HG03342 (cell line): Measurements from ENCODE around the gene LBR.
"Not testable (repeated sequence)": the region's sequence is repeated elsewhere in the genome, so short reads cannot be mapped to it uniquely, and the experiment has no call there.

ENCODE experiments used
- ATAC-seq: cut with Tn5 transposase; IDR thresholded peaks from one replicate; pipeline ENCODE4 v1.9.1; 2021; ENCODE audit warnings: mild to moderate bottlenecking, moderate library complexity; ENCODE audit not compliant: unreplicated experiment

The LBR gene

GRCh38 chr1:225423518-225423855 lies 4.4 kb downstream of the LBR start:
- ATAC-seq, result no peak

DNA sequence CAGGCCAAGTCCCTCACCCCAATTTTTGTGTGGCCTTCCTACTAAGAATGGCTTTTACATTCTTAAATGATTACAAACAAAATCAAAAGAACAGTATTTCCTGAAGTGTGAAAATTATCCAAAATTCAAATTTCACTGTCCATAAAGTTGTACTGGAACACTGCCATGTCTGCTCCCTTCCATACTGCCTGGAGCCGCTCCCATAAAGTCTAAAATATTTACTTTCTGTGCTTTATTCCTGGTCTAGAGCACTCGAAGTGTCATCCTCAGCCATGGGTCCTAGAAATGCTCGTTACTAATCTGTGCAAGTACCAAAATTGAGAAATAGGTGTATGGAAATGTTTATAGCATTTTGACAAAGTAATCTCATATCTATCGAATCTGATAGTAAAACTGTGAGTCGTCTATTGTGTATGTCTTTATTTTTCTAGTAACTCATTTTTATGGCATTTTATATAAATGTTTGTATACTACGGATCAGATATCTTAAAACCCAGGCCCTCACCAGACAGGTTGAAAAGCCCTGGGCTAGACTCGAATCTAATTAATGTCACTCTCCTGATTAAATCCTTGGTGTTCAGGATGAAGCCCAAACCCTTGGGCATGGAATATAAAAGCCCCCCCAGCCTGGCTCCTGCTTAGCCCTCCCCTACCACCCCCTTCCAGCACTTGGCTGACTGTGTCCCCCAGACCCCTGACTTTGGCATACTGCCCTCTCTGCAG lies 4.9 kb downstream of the LBR start:
- no peak for ATAC-seq

- no peak for ATAC-seq
These were observed 5.7 kb downstream of the LBR start for GRCh38 chr1:225422031-225422605.

DNA sequence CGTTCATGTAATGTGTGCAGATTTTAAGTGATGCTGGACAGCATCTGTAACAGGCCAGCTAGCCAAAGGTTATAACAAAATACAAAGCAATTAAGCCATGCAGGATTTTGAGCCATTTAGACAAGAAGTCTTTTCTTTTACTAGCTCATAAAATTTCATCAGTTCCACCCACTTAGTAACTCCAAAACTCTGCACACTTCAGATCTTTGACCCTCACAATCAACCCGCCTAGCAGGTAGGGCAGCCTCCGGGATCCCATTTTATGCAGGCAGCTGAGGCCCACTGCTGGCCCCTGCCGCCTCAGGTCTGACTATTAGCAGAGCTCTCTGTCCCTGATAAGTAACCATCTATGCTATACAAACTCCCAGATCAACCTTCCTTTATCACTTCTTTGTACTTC lies 9.2 kb downstream of the LBR start:
- ATAC-seq, result no peak

- ATAC-seq, result no peak
These were observed 9.8 kb downstream of the LBR start for GRCh38 chr1:225418059-225418458.

GRCh38 chr1:225415967-225416745 lies 11.7 kb downstream of the LBR start:
- ATAC-seq, result no peak

DNA sequence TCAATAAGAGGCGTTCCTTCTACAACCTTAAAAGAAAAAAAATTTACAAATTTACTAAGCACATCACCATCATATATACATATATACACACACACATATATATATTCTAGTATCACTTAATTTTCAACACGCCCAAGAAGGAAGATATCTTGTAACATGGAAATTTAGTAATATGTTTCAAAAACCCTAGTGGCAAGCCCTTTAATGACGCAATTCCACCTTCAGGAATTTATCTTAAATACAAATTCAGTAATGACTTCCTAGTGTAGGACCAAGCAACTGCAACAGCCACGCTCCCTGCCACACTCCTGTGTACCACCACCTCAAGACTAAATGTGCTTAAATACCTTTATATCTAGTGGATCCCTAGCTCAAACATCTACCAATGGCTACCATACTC lies 12.5 kb downstream of the LBR start:
- ATAC-seq, result no peak

DNA sequence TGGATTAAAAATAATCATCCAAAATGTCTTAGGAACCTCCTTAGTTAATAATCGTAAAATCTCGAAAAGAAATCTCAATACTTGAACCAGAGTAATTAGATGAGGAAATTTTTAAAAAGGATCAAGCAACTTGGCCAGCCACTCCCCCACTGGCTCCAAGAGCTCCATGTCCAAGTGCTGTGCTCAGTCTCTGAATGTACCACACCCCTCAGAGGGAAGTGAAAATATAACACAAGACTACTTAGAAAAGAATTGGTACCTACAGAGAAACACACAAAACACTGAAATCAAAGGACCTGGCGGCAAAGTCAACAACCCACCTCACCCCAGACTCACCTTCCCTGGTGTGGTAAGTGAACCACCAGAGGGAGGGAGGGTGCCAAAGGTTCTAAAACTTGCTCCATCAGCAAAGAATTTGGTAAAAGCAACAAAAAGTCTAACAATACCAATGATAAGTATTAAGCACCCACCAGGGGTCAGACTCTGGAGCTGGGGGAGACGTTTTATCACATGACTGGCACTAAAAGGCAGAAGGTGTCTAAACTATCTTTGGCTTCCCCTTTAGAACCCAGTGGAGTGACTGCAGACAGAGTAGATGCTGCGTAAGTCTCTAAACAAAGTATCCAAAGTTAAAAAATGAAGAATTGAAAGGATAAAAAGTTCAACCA lies 14.0 kb downstream of the LBR start:
- ATAC-seq, result no peak

GRCh38 chr1:225412803-225413351 lies 15.0 kb downstream of the LBR start:
- ATAC-seq, result no peak

DNA sequence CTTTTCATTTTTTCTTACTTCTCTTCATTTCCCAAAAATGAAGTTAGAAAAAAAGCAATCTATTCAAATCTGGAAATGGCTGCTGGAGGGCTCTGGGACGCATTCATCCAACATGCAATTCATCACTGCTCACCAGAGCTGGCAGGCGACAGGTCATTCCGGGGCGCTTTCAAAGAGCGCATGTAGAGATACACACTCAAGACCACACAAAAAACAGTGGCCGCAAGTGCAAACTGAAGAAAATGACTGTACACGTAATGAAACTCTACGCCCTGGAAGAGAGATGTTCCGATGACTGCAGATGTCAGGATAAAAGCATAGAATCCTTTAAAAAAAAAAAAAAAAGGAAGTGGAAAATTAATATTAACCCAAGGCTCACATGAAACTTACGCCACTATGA lies 15.5 kb downstream of the LBR start:
- no peak for ATAC-seq

DNA sequence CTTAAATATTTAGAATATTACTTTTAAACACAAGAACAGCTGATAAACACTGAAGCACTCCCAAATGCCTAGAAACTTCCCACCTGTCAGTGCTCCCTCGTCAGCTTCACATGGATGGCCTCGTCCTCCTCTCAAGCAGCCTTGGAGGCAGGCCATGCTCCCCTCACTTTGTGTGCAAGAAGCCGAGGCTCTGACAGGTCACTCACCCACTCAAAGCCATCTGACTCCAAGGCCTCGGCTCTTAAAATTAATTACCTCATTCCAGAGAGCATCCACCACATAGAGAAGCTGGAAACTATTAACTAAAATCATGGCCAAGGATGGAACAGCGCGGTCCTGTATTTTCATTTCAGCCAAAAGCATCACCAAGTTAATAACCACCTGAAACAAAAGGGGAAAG lies 17.8 kb downstream of the LBR start:
- no peak for ATAC-seq

DNA sequence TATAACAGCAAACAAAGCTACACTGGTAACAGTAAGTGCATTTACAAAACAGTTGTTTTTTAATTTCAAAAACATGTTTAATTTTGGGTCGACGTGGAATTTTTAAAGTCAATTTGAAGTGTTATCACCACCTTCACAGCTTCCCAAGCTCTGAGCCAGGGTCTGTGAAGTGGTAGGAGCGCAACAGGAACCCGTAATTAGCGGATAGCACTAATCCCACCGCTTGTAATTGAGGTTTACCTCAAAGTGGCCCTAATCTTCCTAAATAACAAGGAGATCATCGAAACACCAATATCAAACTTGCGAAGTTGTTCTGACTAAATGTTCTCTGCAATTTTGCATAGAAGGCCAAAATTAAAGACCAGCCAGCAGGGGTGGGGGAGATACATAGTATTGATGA lies 18.8 kb downstream of the LBR start:
- no peak for ATAC-seq

- no peak for ATAC-seq
These were observed 19.6 kb downstream of the LBR start for GRCh38 chr1:225408249-225408648.

DNA sequence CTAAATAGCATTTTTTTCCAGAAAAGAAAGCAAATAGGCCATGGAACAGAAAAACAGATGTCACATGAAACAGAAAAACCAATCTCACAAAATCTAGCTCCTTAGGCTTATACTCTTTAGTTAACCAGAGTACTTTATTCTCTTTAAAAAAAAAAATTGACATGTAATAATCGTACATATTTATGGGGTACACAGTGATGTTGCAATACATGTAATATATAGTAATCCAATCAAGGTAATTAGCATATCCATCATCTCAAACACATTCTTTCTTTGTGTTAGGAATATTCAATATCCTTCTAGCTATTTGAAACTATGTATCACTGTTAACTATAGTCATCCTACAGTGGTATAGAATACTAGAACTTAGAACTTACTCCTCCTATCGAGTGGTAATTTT lies 20.1 kb downstream of the LBR start:
- no peak for ATAC-seq

- no peak for ATAC-seq
These were observed 20.7 kb downstream of the LBR start for GRCh38 chr1:225406976-225407725.

GRCh38 chr1:225400968-225401367 lies 26.9 kb downstream of the LBR start:
- ATAC-seq, result no peak

DNA sequence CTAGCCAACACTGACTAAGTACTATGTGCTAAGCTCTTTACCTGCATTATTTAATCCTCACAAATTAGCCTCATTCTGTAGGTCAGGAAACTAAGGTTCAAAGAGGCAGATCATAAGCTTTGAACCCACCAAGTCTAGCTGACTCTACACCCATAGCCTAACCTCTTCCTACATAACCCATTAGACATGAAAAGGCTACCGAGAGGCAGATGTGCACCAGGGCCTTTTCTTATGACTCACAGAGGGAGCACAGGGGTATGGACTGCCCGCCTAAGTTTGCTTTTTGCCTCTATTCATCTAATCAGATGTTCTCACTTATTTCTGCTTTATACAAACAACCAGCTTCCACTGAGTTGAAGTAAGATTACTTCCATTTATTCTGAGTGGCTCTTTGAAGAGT lies 31.5 kb downstream of the LBR start:
- ATAC-seq, result no peak

DNA sequence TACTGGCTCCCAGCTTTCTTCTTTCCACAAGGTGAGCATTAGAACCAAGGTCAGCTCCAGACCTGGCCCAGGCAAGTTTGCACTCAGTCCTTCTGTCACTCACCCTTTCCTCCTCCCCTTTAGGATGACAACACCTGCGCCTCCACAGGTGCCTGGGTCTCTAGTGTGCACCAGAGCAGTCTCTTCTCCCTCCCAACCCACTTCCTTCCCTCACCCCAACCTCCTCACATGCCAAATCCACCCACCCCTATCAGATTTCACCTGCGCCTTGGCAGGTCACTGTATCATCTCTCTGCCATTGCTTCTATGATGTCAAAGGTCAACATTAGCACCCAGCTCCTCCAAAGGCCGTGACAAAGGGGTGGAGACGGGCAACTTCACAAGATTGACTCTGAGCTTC lies 38.0 kb downstream of the LBR start:
- no peak for ATAC-seq

DNA sequence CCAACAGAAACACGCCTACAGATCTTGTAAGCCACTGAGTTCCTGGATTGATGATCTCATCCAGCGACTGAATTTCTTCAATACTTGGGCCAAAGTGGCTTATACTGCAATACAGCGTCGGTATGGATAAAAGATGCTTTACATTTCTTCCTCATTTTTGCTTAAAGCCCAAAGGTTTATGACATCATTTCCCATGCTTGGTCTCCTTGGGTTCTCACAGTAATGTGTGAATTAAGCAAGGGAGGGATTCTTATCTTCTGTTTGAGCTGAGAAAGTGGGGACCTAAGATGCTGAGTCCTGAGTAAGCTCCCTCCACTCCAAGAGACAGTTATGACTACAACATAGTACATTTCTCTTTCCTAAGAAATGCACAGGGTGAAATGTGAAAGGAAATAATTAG lies 39.5 kb downstream of the LBR start:
- ATAC-seq, result no peak

DNA sequence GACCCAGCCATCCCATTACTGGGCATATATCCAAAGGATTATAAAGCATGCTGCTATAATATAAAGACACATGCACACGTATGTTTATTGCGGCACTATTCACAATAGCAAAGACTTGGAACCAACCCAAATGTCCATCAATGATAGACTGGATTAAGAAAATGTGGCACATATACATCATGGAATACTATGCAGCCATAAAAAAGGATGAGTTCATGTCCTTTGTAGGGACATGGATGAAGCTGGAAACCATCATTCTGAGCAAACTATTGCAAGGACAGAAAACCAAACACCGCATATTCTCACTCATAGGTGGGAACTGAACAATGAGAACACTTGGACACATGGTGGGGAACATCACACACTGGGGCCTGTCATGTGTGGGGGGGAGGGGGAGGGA lies 41.0 kb downstream of the LBR start:
- not testable (repeated sequence) for ATAC-seq

DNA sequence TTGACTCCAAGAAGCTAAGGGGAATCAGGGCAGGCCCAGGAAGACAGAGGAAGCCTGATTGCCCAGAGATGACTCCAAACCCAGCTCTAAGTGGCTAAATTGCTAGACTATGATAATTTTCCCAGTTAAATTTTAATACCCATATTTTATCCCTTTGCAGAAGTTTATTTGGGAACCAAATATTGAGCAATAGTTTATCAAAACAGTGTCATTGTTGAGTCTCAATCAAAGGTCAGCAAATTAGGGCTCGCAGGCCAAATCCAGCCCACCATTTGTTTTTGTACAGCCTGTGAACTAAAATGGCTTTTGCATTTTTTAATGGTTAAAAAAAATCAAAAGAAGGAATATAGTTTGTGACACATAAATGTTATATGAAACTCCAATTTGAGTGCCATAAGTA lies 47.1 kb downstream of the LBR start:
- no peak for ATAC-seq
